Neural progenitor cell (in vitro differentiated cells): ENCODE measurements around the gene ENTPD7. TPM values are rescaled to one million over a fixed set of nuclear protein-coding genes. Genes with fewer than 3 reads are reported as not detected.

Source experiments
- DNase-seq: peaks from one replicate; pipeline ENCODE4 v3.0.0-alpha.2; 2016; ENCODE audit warnings: low spot score
- H2AFZ ChIP-seq: fragments of 200-600 bp; sonication (generic); replicated peaks from 2 replicates; pipeline ENCODE4 v1.6.1; 2016; ENCODE audit warnings: antibody characterized with exemption
- H3F3A ChIP-seq: fragments of 200-600 bp; sonication (generic); 2 replicates; pipeline ENCODE4 v1.6.1; 2016; ENCODE audit warnings: antibody characterized with exemption, low read depth
- H3K27ac ChIP-seq: fragments of 200-600 bp; sonication (generic); 2 replicates; pipeline ENCODE4 v1.5.1; 2016; ENCODE audit warnings: mild to moderate bottlenecking
- H3K27me3 ChIP-seq: fragments of 200-600 bp; sonication (generic); 2 replicates; pipeline ENCODE4 v1.6.1; 2016; ENCODE audit warnings: mild to moderate bottlenecking, moderate library complexity
- H3K36me3 ChIP-seq: fragments of 200-600 bp; sonication (generic); 2 replicates; pipeline ENCODE4 v1.5.1; 2016
- H3K4me1 ChIP-seq: fragments of 200-600 bp; sonication (generic); 2 replicates; pipeline ENCODE4 v1.6.1; 2016; ENCODE audit warnings: mixed run types
- H3K4me2 ChIP-seq: fragments of 200-600 bp; sonication (generic); 2 replicates; pipeline ENCODE4 v1.6.1; 2016
- H3K4me3 ChIP-seq: fragments of 200-600 bp; sonication (generic); 2 replicates; pipeline ENCODE4 v1.5.1; 2016
- H3K79me2 ChIP-seq: fragments of 200-600 bp; sonication (generic); 2 replicates; pipeline ENCODE4 v1.6.1; 2016; ENCODE audit warnings: low read depth
- H3K9ac ChIP-seq: fragments of 200-600 bp; sonication (generic); 2 replicates; pipeline ENCODE4 v1.6.1; 2016
- H3K9me3 ChIP-seq: fragments of 200-600 bp; sonication (generic); 2 replicates; pipeline ENCODE4 v1.5.1; 2016; ENCODE audit warnings: low read depth
- H4K20me1 ChIP-seq: fragments of 200-600 bp; sonication (generic); 2 replicates; pipeline ENCODE4 v1.6.1; 2016; ENCODE audit warnings: low read depth
- H3K27ac Mint-ChIP-seq: 3 replicates; pipeline ENCODE4 v1.8.0; 2021; ENCODE audit warnings: mixed read lengths
- H3K27me3 Mint-ChIP-seq: 2 replicates; pipeline ENCODE4 v1.8.0; 2022; ENCODE audit warnings: low read depth, mild to moderate bottlenecking, inconsistent platforms, moderate library complexity, mixed read lengths; ENCODE audit not compliant: insufficient read depth
- H3K36me3 Mint-ChIP-seq: 3 replicates; pipeline ENCODE4 v1.8.0; 2021; ENCODE audit warnings: mixed read lengths
- H3K4me1 Mint-ChIP-seq: 3 replicates; pipeline ENCODE4 v1.8.0; 2021; ENCODE audit warnings: mixed read lengths
- H3K4me3 Mint-ChIP-seq: 3 replicates; pipeline ENCODE4 v1.8.0; 2021; ENCODE audit warnings: mild to moderate bottlenecking, moderate library complexity, mixed read lengths
- H3K9me3 Mint-ChIP-seq: 3 replicates; pipeline ENCODE4 v1.8.0; 2020; ENCODE audit warnings: mixed read lengths
- CTCF ChIP-seq: fragments of 200-600 bp; sonication (generic); IDR thresholded peaks from 2 replicates; pipeline ENCODE4 v1.5.1; 2017; ENCODE audit warnings: antibody characterized with exemption, mild to moderate bottlenecking
- EZH2 ChIP-seq: fragments of 200-600 bp; sonication (generic); IDR thresholded peaks from 2 replicates; pipeline ENCODE4 v1.6.1; 2017; ENCODE audit warnings: antibody characterized with exemption, mild to moderate bottlenecking, moderate library complexity
- EZH2phosphoT487 ChIP-seq: fragments of 200-600 bp; sonication (generic); IDR thresholded peaks from 2 replicates; pipeline ENCODE4 v1.6.1; 2017; ENCODE audit warnings: antibody characterized with exemption
- total RNA-seq: library from RNA; depleted of rRNA; stranded (reverse); fragments of >200 nt; gene quantifications from 2 replicates; pipeline ENCODE4 v1.2.3, GENCODE V29; 2015; ENCODE audit warnings: low replicate concordance

The ENTPD7 gene
- total RNA-seq, 1 donor from 2014 or later = 7.2 TPM

- Histone ChIP-seq H3K27ac (no peak overlapping the region), H3K4me3 (no peak overlapping the region), H3K4me2 (no peak overlapping the region), H3K9ac (no peak overlapping the region), H3K79me2 (no peaks in the 10 kb centered on the region), H4K20me1 (no peaks in the 10 kb centered on the region), H3K4me1 (no peaks in the 10 kb centered on the region), H2AFZ (no peak overlapping the region), H3K27me3 (no peaks in the 10 kb centered on the region), H3F3A (no peaks in the 10 kb centered on the region), H3K36me3 (no peaks in the 10 kb centered on the region), H3K9me3 (no peaks in the 10 kb centered on the region)
- TF ChIP-seq CTCF = no peak
- no peak for TF ChIP-seq EZH2
- no peak for TF ChIP-seq EZH2phosphoT487
- no peaks in the 10 kb centered on the region for H3K36me3 Mint-ChIP-seq
- no peaks in the 10 kb centered on the region for H3K4me1 Mint-ChIP-seq
- no peaks in the 10 kb centered on the region for H3K27me3 Mint-ChIP-seq
- H3K9me3 Mint-ChIP-seq = no peaks in the 10 kb centered on the region
- no peak for DNase-seq
- H3K4me3 Mint-ChIP-seq = no peak overlapping the region
- no peak overlapping the region for H3K27ac Mint-ChIP-seq
Measured at GRCh38 chr10:99673492-99673891, 14.2 kb downstream of the ENTPD7 start.

- Histone ChIP-seq H4K20me1 (no peaks in the 10 kb centered on the region), H3K9ac (no peak overlapping the region), H3K27me3 (no peaks in the 10 kb centered on the region), H3K79me2 (no peaks in the 10 kb centered on the region), H3K36me3 (no peaks in the 10 kb centered on the region), H3F3A (no peaks in the 10 kb centered on the region), H3K4me1 (no peaks in the 10 kb centered on the region), H3K4me2 (no peak overlapping the region), H3K27ac (no peak overlapping the region), H3K9me3 (no peaks in the 10 kb centered on the region), H2AFZ (no peak overlapping the region), H3K4me3 (no peak overlapping the region)
- peaks cover 2% of the 10 kb centered on the region for H3K27me3 Mint-ChIP-seq
- H3K4me3 Mint-ChIP-seq = no peak overlapping the region
- H3K27ac Mint-ChIP-seq = no peak overlapping the region
- no peak for DNase-seq
- H3K36me3 Mint-ChIP-seq = peaks cover 3% of the 10 kb centered on the region
- no peaks in the 10 kb centered on the region for H3K4me1 Mint-ChIP-seq
- TF ChIP-seq CTCF = no peak
- no peak for TF ChIP-seq EZH2phosphoT487
- no peak for TF ChIP-seq EZH2
- no peaks in the 10 kb centered on the region for H3K9me3 Mint-ChIP-seq
Measured at GRCh38 chr10:99674762-99675161, 15.5 kb downstream of the ENTPD7 start.

- no peaks in the 10 kb centered on the region for H3K27me3 ChIP-seq
- H3K27ac ChIP-seq = no peak overlapping the region
- DNase-seq = no peak
- TF ChIP-seq EZH2 (no peak), CTCF (no peak), EZH2phosphoT487 (no peak)
- no peak overlapping the region for H3K27ac Mint-ChIP-seq
- H3K4me3 ChIP-seq = no peak overlapping the region
- no peak overlapping the region for H3K4me3 Mint-ChIP-seq
- no peak overlapping the region for H2AFZ ChIP-seq
- H3K4me2 ChIP-seq = no peak overlapping the region
- no peaks in the 10 kb centered on the region for H3K36me3 ChIP-seq
- no peaks in the 10 kb centered on the region for H3K79me2 ChIP-seq
- H3K9ac ChIP-seq = no peak overlapping the region
- no peaks in the 10 kb centered on the region for H3K4me1 ChIP-seq
- H3K27me3 Mint-ChIP-seq = peaks cover 2% of the 10 kb centered on the region
- no peaks in the 10 kb centered on the region for H3F3A ChIP-seq
- H4K20me1 ChIP-seq = no peaks in the 10 kb centered on the region
- H3K36me3 Mint-ChIP-seq = peaks cover 7% of the 10 kb centered on the region
- no peaks in the 10 kb centered on the region for H3K9me3 ChIP-seq
- no peaks in the 10 kb centered on the region for H3K9me3 Mint-ChIP-seq
- H3K4me1 Mint-ChIP-seq = no peaks in the 10 kb centered on the region
Measured at GRCh38 chr10:99676426-99676825, 17.1 kb downstream of the ENTPD7 start.
